Activated T-helper 17 cell treated with anti-CD3 and anti-CD28 coated beads, Interleukin-2, amount 50 U/mL, for 72 hours (primary cell): ENCODE results near the gene OPTC. TPM values are rescaled to one million over a fixed set of nuclear protein-coding genes. Genes with fewer than 3 reads are reported as not detected.
A peak's percentile ranks its signal among the peaks of the same experiment; 100 is the strongest.

Experiments used
- ATAC-seq: fragments of 150-1000 bp; cut with Tn5 transposase; replicated peaks from 2 replicates; pipeline ENCODE4 v1.10.0; 2021; ENCODE audit warnings: mild to moderate bottlenecking, moderate library complexity
- H3K27ac Mint-ChIP-seq: one replicate; pipeline ENCODE4 v1.8.0; 2022; ENCODE audit warnings: mixed read lengths
- H3K27me3 Mint-ChIP-seq: one replicate; pipeline ENCODE4 v1.8.0; 2022; ENCODE audit warnings: mixed read lengths
- H3K36me3 Mint-ChIP-seq: one replicate; pipeline ENCODE4 v1.8.0; 2022; ENCODE audit warnings: low read depth, mild to moderate bottlenecking, mixed read lengths
- H3K4me1 Mint-ChIP-seq: one replicate; pipeline ENCODE4 v1.8.0; 2022; ENCODE audit warnings: mixed read lengths
- H3K4me3 Mint-ChIP-seq: one replicate; pipeline ENCODE4 v1.8.0; 2022; ENCODE audit warnings: mild to moderate bottlenecking, mixed read lengths
- H3K9me3 Mint-ChIP-seq: one replicate; pipeline ENCODE4 v1.8.0; 2022; ENCODE audit warnings: mixed read lengths
- total RNA-seq, 2 donors: library from RNA; stranded (reverse); gene quantifications; one replicate each; pipeline ENCODE4 v1.2.3, GENCODE V29; 2022

OPTC gene
- total RNA-seq, 2 donors from 2014 or later: not detected

DNA sequence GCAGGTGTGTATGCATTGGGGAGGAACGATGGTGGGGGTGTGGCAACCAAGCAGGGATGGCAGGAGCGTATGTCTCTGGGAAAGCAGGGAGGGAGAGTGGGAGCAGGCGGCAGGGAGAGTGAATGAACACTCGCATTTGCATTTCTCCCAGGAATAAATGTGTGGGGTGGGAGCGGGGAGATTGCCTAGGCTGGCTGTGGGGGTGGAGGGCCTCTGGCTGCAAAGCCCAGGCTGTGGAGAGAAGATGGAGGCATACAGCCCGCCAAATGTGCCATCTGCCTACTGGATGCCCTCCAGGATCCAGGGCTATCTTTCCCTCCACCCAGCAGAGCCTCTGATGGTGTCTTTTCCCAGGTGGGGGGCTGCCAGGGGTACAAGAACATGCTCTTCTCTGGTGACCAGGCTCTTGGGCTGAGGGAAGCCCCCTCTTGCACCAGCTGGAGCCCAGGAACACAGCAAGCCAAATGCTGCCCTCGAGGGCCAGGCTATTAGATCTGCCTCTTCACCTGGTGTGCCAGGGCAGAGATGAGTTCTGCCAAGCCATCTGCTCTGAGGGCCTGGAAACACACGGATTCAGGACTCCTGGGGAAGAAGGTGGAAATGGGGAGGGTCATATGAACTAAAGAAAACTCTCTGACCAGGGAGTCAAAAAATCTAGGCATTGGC is 1.7 kb upstream of the OPTC start:
- H3K4me1 Mint-ChIP-seq: no peaks in the 10 kb centered on the region
- no peak for ATAC-seq

DNA sequence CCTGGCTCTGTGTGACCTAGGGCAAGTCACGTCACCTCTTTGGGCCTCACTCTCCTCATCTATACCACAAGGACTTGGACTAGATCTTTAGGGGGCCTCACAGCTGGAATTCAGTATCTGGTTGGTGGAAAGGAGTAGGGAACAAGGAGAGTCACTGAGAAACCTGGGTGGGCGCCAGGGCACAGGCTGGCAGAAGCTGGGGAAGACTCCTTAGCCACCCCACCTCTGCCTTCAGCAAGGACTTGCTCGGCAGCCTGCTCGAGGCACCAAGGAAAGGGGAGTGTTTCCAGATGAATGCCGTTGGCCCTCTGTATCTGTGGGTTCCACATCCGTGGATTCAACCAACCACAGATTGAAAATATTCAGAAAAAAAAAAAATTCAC is 1.2 kb upstream of the OPTC start:
- Mint-ChIP-seq H3K9me3 (no peaks in the 10 kb centered on the region), H3K4me1 (no peaks in the 10 kb centered on the region), H3K27ac (no peak overlapping the region), H3K27me3 (peaks cover 10% of the 10 kb centered on the region), H3K36me3 (no peaks in the 10 kb centered on the region), H3K4me3 (no peak overlapping the region)
- no peak for ATAC-seq

More for the DNA sequence above, 1.7 kb upstream of the OPTC start:
- Mint-ChIP-seq H3K36me3 (no peaks in the 10 kb centered on the region), H3K27ac (peak overlapping the region; percentile 38), H3K27me3 (peaks cover 10% of the 10 kb centered on the region), H3K9me3 (no peaks in the 10 kb centered on the region), H3K4me3 (no peak overlapping the region)

GRCh38 chr1:203495845-203496244 is 1.9 kb downstream of the OPTC start:
- H3K9me3 Mint-ChIP-seq: no peaks in the 10 kb centered on the region
- H3K36me3 Mint-ChIP-seq: no peaks in the 10 kb centered on the region
- H3K4me3 Mint-ChIP-seq: no peak overlapping the region
- H3K27ac Mint-ChIP-seq: no peak overlapping the region
- no peak for ATAC-seq
- H3K27me3 Mint-ChIP-seq: peaks cover 10% of the 10 kb centered on the region
- H3K4me1 Mint-ChIP-seq: no peaks in the 10 kb centered on the region

DNA sequence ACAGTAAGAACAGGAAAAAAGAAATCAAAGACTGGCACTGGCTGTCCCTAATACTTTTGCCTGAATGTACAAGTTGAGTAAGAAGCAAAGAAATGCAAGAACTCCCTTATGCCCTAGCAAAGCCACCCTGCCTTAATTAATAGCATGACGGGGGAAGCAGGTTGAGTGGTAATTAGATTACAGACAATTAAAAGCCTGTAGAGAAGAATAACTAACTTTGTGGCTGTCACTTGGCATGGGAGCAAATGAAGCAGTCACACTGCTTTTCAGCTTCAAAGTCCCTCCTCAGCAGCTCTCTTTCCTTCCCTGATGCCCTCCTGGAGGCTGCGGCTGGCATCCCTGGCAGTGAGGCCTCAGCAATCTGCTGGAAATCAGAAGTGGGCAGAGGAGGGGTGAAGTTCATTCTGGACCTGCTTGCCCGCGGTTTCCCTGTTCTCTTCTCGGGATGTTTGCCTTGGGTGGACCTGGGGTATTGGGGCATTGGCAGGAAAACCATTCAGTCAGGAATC is 3.4 kb downstream of the OPTC start:
- no peaks in the 10 kb centered on the region for H3K4me1 Mint-ChIP-seq
- no peaks in the 10 kb centered on the region for H3K36me3 Mint-ChIP-seq
- no peak overlapping the region for H3K4me3 Mint-ChIP-seq
- no peak overlapping the region for H3K27ac Mint-ChIP-seq
- H3K27me3 Mint-ChIP-seq: peaks cover 6% of the 10 kb centered on the region
- no peak for ATAC-seq
- H3K9me3 Mint-ChIP-seq: no peaks in the 10 kb centered on the region

DNA sequence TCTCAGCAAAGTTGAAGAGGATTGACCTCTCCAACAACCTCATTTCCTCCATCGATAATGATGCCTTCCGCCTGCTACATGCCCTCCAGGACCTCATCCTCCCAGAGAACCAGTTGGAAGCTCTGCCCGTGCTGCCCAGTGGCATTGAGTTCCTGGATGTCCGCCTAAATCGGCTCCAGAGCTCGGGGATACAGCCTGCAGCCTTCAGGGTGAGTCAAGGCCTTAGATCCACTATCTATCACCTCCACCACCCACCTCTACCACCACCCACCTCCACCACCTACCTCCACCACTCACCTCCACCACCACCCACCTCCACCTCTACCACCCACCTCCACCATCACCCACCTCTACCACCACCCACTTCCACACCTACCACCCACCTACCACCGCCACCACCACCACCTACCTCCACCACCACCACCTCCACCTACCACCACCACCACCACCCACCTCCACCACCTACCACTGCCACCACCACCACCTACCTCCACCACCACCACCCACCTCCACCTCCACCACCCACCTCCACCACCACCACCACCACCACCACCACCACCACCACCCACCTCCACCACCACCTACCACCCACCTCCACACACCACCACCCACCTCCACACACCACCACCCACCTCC is 5.8 kb downstream of the OPTC start:
- H3K4me3 Mint-ChIP-seq: no peak overlapping the region
- H3K27ac Mint-ChIP-seq: no peak overlapping the region
- ATAC-seq: no peak
- no peaks in the 10 kb centered on the region for H3K4me1 Mint-ChIP-seq
- H3K9me3 Mint-ChIP-seq: no peaks in the 10 kb centered on the region
- no peaks in the 10 kb centered on the region for H3K36me3 Mint-ChIP-seq
- peaks cover 4% of the 10 kb centered on the region for H3K27me3 Mint-ChIP-seq

DNA sequence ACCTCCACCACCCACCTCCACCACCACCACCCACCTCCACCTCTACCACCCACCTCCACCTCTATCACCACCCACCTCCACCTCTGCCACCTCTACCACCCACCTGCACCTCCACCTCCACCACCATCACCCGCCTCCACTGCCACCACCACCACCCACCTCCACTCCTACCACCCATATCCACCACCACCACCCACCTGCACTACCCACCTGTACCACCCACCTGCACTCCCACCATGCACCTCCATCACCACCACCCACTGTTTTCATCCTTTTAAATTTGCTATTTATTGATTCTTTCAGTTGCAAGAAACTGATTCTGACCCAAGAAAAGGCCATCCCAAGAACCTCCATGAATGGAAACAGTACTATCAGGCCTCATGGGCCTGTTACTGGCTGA is 6.3 kb downstream of the OPTC start:
- Mint-ChIP-seq H3K27ac (peak overlapping the region; percentile 24), H3K4me1 (no peaks in the 10 kb centered on the region), H3K9me3 (no peaks in the 10 kb centered on the region), H3K4me3 (no peak overlapping the region), H3K36me3 (no peaks in the 10 kb centered on the region), H3K27me3 (peaks cover 4% of the 10 kb centered on the region)
- ATAC-seq: no peak

DNA sequence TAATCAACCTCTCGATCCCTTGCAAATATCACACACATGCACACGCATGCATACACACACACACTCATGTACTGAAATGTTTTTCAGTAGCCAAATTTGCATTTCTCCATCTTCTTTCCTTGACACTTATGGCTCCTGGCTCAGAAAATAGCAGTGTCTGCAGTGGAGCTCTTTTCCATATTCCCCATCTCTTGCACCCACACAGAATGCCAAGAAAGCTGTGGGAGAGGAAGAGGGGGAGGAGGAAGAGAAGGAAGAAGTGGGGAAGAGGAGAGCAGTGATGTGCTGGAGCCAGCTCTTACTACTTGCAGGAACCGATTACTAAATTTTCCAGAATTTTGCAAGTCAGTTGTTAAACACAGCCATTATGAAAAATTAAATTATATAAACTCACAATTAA is 9.9 kb downstream of the OPTC start:
- Mint-ChIP-seq H3K27ac (no peak overlapping the region), H3K36me3 (no peaks in the 10 kb centered on the region), H3K9me3 (no peaks in the 10 kb centered on the region), H3K27me3 (peaks cover 4% of the 10 kb centered on the region), H3K4me3 (no peak overlapping the region), H3K4me1 (no peaks in the 10 kb centered on the region)
- no peak for ATAC-seq

DNA sequence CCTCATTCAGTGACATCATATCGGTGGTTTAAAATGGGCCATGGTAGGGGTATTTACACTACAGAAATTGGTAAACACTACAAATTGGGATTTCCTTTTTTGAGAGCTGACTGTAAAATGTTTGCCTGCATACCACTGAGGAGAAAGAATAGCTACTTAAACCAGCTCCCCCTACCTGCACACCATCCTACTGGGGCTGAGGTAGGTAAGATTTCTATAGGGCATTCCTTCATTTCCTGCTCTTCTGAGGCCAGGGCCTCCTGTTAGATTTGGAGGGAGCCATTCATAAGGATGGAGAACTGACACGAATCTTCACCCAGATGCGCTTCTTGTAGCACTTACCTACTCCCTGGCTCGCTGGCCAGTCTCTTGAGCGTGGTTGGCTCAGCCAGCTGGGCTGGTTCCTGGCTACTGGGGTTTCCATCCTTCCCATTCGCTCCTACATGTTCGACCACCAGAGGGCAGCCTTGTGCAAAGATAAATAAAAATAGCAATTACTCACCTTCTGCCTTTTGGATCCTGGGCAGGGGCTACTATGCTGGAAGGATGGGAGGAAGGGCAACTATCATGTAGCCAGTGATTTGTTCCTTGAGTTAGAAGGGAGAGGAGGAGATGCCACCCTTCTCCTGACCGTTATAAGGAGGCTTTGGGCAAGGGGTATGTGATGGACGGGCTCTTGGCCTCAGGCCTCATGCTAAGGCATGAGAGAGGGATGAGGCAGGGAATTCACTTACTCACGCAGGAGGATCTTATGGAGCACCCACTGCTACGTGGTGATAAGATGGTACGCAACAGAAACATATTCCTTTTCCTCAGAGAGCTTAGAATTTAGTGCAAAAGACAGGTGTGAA is 10.7 kb downstream of the OPTC start:
- Mint-ChIP-seq H3K27ac (no peak overlapping the region), H3K9me3 (no peaks in the 10 kb centered on the region), H3K4me1 (no peaks in the 10 kb centered on the region), H3K36me3 (no peaks in the 10 kb centered on the region), H3K27me3 (peaks cover 4% of the 10 kb centered on the region), H3K4me3 (no peak overlapping the region)
- peak; percentile 86 for ATAC-seq

DNA sequence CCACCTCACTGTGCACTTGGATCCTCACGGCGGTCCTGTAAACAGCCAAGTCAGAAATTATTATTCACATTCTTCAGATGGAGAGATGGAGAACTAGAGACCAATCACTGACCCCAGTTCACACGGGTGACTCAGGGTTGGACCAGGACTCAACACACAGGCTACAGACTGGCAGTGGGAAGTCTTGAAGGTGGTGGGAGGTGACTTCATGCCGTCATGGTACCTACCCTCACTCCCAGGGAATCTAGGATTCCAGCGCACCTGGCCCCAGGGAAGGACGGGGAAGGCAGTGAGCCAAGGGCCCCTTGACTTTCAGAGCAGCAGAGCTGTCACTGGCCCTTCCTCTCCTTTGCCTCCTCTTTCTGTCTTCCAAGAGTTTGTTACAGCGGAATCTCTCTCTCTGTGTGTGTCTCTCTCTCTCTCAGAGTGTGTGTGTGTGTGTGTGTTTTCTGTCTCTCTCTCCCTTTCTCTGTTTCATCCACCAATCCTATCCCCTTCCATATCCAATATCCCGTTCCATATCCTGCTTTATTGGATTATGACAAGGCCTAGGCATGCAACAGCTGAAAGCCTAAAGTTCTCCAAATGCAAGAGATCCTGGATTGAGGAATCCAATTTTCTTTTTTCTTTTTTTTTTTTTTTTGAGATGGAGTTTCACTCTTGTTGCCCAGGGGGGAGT is 11.7 kb downstream of the OPTC start:
- Mint-ChIP-seq H3K4me1 (no peaks in the 10 kb centered on the region), H3K27ac (no peak overlapping the region), H3K9me3 (no peaks in the 10 kb centered on the region), H3K27me3 (peaks cover 4% of the 10 kb centered on the region), H3K36me3 (no peaks in the 10 kb centered on the region), H3K4me3 (no peak overlapping the region)
- ATAC-seq: no peak

GRCh38 chr1:203506858-203507626 is 13.1 kb downstream of the OPTC start:
- Mint-ChIP-seq H3K4me3 (no peak overlapping the region), H3K27me3 (peaks cover 4% of the 10 kb centered on the region), H3K36me3 (no peaks in the 10 kb centered on the region), H3K27ac (peak overlapping the region; percentile 37), H3K9me3 (no peaks in the 10 kb centered on the region), H3K4me1 (no peaks in the 10 kb centered on the region)
- ATAC-seq: peak; percentile 9

DNA sequence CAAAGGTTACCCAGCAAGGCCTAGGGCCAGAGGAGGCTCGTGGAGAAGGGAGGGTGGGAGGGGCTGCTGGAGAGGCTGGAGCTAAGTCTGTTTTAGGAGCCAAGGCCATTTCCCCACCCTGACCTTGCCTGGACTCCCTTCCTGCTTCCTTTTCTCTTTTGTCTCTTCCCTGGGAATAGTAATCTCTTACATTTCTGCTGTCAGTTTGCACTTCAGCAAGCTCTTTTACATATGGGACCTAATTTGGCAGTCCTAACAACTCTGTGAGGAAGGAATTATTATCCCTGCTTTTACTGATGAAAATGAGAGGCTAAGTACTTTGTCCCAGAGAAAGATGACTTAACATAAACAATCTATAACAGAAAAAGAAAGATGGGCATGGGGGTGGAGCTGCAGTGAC is 13.8 kb downstream of the OPTC start:
- Mint-ChIP-seq H3K4me1 (peaks cover 4% of the 10 kb centered on the region), H3K27ac (peak overlapping the region; percentile 71), H3K4me3 (no peak overlapping the region), H3K36me3 (no peaks in the 10 kb centered on the region), H3K9me3 (no peaks in the 10 kb centered on the region), H3K27me3 (peaks cover 7% of the 10 kb centered on the region)
- ATAC-seq: no peak

DNA sequence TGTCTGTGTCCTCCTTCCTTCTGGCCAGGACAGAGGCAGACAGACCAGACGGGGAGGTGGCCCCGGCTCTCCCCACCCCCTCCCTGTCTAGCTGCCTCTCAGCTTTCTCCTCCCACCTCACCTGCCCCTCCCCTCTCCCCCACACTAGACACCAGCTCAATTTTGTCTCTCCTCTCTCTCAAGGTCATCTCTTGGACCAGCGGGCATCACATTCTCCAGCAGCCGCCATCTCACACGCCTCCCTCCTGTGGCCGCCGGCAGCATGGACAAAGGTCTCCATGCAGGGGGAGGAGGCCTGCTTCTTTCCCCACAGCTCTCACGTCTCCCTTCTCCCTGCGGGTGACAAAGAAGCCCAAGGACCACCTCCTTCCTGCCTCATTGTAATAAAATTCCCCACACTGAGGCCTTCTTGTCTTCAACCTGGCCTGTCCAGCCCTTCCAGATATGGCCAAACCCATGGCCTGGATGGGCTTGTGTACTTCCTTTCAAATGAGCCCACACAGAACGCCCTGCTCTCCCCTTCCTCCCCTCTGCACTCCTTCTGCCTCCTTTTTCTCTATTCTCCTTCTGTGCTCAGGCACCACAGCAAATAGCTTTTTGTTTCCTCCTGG is 14.6 kb downstream of the OPTC start:
- no peaks in the 10 kb centered on the region for H3K9me3 Mint-ChIP-seq
- no peak overlapping the region for H3K4me3 Mint-ChIP-seq

DNA sequence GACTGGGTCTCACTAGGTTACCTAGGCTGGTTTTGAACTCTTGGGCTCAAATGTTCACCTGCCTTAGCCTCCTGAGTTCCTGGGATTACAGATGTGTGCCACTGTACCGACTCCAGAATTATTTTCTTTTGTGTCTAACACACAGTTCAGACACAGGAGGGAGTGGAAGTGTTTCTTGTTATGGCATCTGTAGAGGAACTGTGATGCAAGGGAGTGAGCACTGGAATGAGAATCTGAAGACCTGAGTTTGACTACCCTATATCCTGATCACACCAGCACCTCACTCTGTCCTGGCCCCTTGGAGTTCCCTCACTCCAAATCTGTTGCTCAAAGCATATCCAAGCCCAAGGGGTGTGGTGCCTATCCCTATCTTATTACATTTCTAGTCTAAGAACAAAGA is 15.2 kb downstream of the OPTC start:
- Mint-ChIP-seq H3K4me1 (peaks cover 12% of the 10 kb centered on the region), H3K4me3 (no peak overlapping the region), H3K27ac (peak overlapping the region; percentile 70), H3K9me3 (no peaks in the 10 kb centered on the region), H3K36me3 (no peaks in the 10 kb centered on the region), H3K27me3 (peaks cover 9% of the 10 kb centered on the region)
- ATAC-seq: no peak

More for the DNA sequence above, 14.6 kb downstream of the OPTC start:
- Mint-ChIP-seq H3K27me3 (peaks cover 9% of the 10 kb centered on the region), H3K4me1 (peaks cover 8% of the 10 kb centered on the region), H3K27ac (peak overlapping the region; percentile 70), H3K36me3 (no peaks in the 10 kb centered on the region)
- no peak for ATAC-seq
